HFF-Myc (cell line): ENCODE results near the gene GFRA1.

Experiments used
- DNase-seq: peaks from one replicate; pipeline ENCODE4 v3.0.0-alpha.2; 2011; ENCODE audit warnings: low read depth; ENCODE audit errors: extremely low read depth
- H3K4me3 ChIP-seq: replicated peaks from 2 replicates; pipeline ENCODE4 v1.5.1; 2011; ENCODE audit warnings: low read depth, mild to moderate bottlenecking, control low read depth, low read length
- CTCF ChIP-seq: IDR thresholded peaks from 2 replicates; pipeline ENCODE4 v1.5.1; 2012; ENCODE audit warnings: mild to moderate bottlenecking, low read depth, low read length, control low read depth; ENCODE audit errors: missing control alignments

Gene GFRA1

DNA sequence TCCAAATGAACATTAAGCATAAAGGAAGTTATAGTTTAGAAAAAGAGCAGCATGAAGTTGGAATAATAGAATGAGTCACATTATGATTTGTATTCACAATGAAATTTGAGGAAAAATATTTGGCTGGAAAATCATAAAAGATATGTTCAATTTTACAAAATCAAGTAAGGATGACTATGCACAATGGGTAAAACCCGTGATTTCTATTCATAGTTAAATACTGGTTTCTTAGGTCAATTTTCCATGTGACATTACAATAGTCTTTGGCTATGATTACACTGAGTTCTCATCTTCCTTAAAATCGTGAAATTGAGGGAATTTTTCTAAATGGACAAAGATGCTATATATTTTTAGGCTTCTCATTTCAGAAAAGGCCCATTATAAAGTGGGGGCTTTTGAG, 33.8 kb upstream of the GFRA1 start:
- TF ChIP-seq CTCF = no peak
- H3K4me3 ChIP-seq = no peak overlapping the region
- no peak for DNase-seq

DNA sequence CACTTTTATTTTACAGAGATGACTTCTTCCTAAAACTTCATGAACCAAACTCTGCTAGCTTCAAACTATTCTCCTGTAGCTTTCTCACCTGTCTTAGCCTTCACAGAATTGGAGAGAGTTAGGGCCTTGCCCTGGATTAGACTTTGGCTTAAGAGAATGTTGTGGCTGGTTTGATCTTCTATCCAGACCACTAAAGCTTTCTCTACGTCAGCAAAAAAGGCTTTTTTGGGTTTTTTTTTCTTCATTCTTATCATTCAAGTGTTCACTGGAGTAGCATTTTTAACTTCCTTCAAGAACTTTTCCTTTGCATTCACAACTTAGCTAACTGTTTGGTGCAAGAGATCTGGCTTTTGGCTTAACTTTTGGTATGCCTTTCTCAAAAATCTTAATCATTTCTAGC, 31.9 kb upstream of the GFRA1 start:
- no peak for DNase-seq
- TF ChIP-seq CTCF = no peak
- no peak overlapping the region for H3K4me3 ChIP-seq

GRCh38 chr10:116300542-116300941, 27.5 kb upstream of the GFRA1 start:
- no peak for DNase-seq
- no peak overlapping the region for H3K4me3 ChIP-seq
- no peak for TF ChIP-seq CTCF

DNA sequence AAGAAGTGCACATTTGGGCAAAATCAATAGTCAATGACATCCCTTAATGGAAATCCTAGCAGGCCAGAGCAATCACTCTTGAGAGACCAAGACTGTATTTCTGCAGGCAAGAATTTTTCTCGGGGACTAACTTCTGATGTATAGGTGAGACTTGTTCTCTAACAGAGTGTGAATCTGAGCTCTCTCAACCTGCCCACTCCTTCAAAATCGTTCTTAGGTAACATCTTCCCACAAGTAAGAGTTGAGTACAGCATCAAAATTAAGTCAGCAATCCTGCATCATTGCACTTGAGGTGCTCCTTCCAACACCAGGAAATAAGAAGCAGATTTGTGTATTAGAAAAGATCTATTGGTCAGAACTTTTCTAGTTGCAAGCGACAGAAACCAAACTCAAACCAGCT, 25.6 kb upstream of the GFRA1 start:
- H3K4me3 ChIP-seq = no peak overlapping the region
- DNase-seq = no peak
- no peak for TF ChIP-seq CTCF

DNA sequence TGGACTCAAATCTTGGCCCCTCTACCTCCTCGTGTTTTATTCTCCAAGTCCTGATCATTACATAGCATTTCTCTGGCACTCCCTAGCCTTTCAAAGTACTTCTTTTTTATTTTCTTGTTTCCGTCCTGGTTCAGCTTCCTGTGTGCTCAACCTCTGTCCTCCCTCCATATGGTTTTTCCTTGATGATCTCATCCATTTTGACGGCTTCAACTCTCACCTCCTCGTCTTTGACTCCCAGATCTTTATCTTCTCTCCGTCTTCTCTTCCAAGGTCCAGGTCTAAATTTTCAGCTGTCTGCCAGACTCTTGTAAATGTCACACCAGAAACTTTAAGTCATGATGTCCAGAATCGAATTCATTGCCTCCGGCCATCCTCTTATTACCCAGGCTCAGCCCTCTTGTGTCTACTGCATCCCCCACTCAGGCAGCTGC, 23.3 kb upstream of the GFRA1 start:
- DNase-seq = peak; percentile 86
- TF ChIP-seq CTCF = no peak
- H3K4me3 ChIP-seq = no peak overlapping the region

GRCh38 chr10:116292493-116292892, 19.5 kb upstream of the GFRA1 start:
- TF ChIP-seq CTCF = no peak
- no peak overlapping the region for H3K4me3 ChIP-seq
- no peak for DNase-seq

DNA sequence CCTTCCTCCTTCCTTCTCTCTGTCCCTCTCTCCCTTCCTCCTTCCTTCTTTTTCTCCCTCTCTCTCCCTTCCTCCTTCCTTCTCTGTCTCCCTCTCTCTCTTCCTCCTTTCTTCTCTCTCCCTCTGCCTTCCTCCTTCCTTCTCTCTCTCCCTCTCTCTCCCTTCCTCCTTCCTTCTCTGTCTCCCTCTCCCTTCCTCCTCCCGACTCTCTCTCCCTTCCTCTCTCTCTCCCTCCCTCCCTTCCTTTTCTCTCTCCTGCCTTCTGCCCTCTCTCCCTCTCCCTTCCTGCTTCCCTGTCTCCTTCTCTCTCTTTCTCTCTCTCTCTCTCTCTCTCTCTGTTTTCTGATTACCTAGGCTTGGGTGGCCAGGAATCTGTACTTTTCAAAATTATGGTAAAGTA, 16.6 kb upstream of the GFRA1 start:
- TF ChIP-seq CTCF = no peak
- H3K4me3 ChIP-seq = no peak overlapping the region
- no peak for DNase-seq
